ENCODE data around the gene ABCA12. TPM values are rescaled to one million over a fixed set of nuclear protein-coding genes. Genes with fewer than 3 reads are reported as not detected.

The ABCA12 gene
- total and polyA plus RNA-seq, 7 experiments from 2014 or later = not detected

DNA sequence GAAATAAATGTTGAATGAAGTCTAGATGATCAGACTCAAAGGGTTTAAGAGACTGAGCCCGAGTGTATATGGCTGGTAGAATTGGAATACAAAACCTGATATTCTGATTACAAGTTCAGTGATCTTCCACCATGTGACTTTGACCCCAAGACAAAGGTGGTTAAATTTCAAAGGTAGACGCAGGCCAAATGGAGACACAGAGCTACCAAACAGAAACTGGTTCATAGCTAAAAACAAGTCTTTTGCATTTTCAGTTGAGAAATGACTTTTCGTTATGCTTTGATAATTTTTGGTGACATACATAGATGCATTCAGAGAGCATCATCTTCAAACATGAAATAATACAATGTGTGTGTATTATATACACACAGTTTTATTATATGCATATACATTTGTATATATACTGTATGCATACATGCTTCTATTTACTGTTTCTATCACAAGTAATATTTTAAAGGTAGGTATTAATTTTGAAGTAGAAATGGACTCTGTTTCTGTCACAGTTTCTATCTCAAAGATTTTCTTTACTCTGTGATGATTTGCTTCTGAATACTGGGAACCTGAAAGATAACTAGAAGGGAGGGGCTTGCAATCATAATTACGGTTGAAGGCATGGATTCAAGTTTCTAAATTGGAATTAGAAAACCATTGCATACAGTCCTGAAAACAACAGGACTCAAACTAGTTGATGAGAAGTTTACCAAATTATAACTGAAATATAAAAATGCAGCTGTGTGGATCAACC lies 142.3 kb downstream of the ABCA12 start:
- no peaks in the 10 kb centered on the region for H3K4me1 ChIP-seq (ENCODE audit: control insufficient read depth in 2 of 2, insufficient read depth in 2 of 2, low read length in 2 of 2)
- no peak overlapping the region for H3K4me3 Mint-ChIP-seq
- H3K36me3 ChIP-seq (ENCODE audit: control insufficient read depth in 2 of 3, insufficient read depth in 3 of 3, low read length in 3 of 3) = no peaks in the 10 kb centered on the region
- DNase-seq (no peak), ATAC-seq (no peak)
- no peak overlapping the region for H3K4me3 ChIP-seq (ENCODE audit: low read length)
- no peaks in the 10 kb centered on the region for H3K4me1 Mint-ChIP-seq
- no peaks in the 10 kb centered on the region for H3K9me3 ChIP-seq (ENCODE audit: control insufficient read depth in 2 of 3, low read length in 3 of 3)
- no peak overlapping the region for H3K27ac Mint-ChIP-seq
- no peak overlapping the region for H3K27ac ChIP-seq (ENCODE audit: low read depth, low read length)
- H3K27me3 ChIP-seq (ENCODE audit: control insufficient read depth in 2 of 2, insufficient read depth in 2 of 2, low read length in 2 of 2) = no peaks in the 10 kb centered on the region
- CTCF ChIA-PET = no interaction called here
- H3K9me3 Mint-ChIP-seq = peaks cover 0 to 4% (median 0%) of the 10 kb centered on the region in 11 donors
- H3K36me3 Mint-ChIP-seq = no peaks in the 10 kb centered on the region
- peaks cover 0 to 7% (median 5%) of the 10 kb centered on the region in 5 donors for H3K27me3 Mint-ChIP-seq
- POLR2A ChIA-PET = interaction anchor here (0.5 kb wide), 1 partner anchor 11 kb away, joined by 3 read pairs; no protein-coding TSS in a partner anchor
- intact Hi-C loops (cut with micrococcal nuclease) = no loop called here

- no peaks in the 10 kb centered on the region for H3K36me3 Mint-ChIP-seq
- POLR2A ChIA-PET = interaction anchor here (0.5 kb wide), 1 partner anchor 11 kb away, joined by 3 read pairs; no protein-coding TSS in a partner anchor
- H3K9me3 ChIP-seq (ENCODE audit: control insufficient read depth in 2 of 3, low read length in 3 of 3) = no peaks in the 10 kb centered on the region
- H3K27me3 ChIP-seq (ENCODE audit: control insufficient read depth in 2 of 2, insufficient read depth in 2 of 2, low read length in 2 of 2) = no peaks in the 10 kb centered on the region
- CTCF ChIA-PET = no interaction called here
- no peak overlapping the region for H3K27ac ChIP-seq (ENCODE audit: low read depth, low read length)
- DNase-seq = no peak
- intact Hi-C loops (cut with micrococcal nuclease) = no loop called here
- H3K4me1 ChIP-seq (ENCODE audit: control insufficient read depth in 2 of 2, insufficient read depth in 2 of 2, low read length in 2 of 2) = no peaks in the 10 kb centered on the region
- no peak for ATAC-seq
- H3K36me3 ChIP-seq (ENCODE audit: control insufficient read depth in 2 of 3, insufficient read depth in 3 of 3, low read length in 3 of 3) = no peaks in the 10 kb centered on the region
- no peak overlapping the region for H3K4me3 Mint-ChIP-seq
- H3K27ac Mint-ChIP-seq = no peak overlapping the region
- H3K4me1 Mint-ChIP-seq = no peaks in the 10 kb centered on the region
- H3K27me3 Mint-ChIP-seq = peaks cover 0 to 7% (median 5%) of the 10 kb centered on the region in 5 donors
- H3K9me3 Mint-ChIP-seq = peaks cover 0 to 4% (median 0%) of the 10 kb centered on the region in 11 donors
- no peak overlapping the region for H3K4me3 ChIP-seq (ENCODE audit: low read length)
Measured at GRCh38 chr2:214995409-214995808, 143.0 kb downstream of the ABCA12 start.

- Histone ChIP-seq H3K27ac (ENCODE audit: low read depth, low read length) (no peak overlapping the region), H3K4me1 (ENCODE audit: control insufficient read depth in 2 of 2, insufficient read depth in 2 of 2, low read length in 2 of 2) (no peaks in the 10 kb centered on the region), H3K27me3 (ENCODE audit: control insufficient read depth in 2 of 2, insufficient read depth in 2 of 2, low read length in 2 of 2) (no peaks in the 10 kb centered on the region), H3K9me3 (ENCODE audit: control insufficient read depth in 2 of 3, low read length in 3 of 3) (no peaks in the 10 kb centered on the region), H3K36me3 (ENCODE audit: control insufficient read depth in 2 of 3, insufficient read depth in 3 of 3, low read length in 3 of 3) (no peaks in the 10 kb centered on the region), H3K4me3 (ENCODE audit: low read length) (no peak overlapping the region)
- peaks cover 0 to 4% (median 0%) of the 10 kb centered on the region in 11 donors for H3K9me3 Mint-ChIP-seq
- no peak overlapping the region for H3K4me3 Mint-ChIP-seq
- H3K4me1 Mint-ChIP-seq = no peaks in the 10 kb centered on the region
- ChIA-PET CTCF (no interaction called here), POLR2A (no interaction called here)
- ATAC-seq (no peak), DNase-seq (no peak)
- H3K27me3 Mint-ChIP-seq = peaks cover 0 to 7% (median 0%) of the 10 kb centered on the region in 5 donors
- no peaks in the 10 kb centered on the region for H3K36me3 Mint-ChIP-seq
- H3K27ac Mint-ChIP-seq = no peak overlapping the region
- intact Hi-C loops (cut with micrococcal nuclease) = no loop called here
Measured at GRCh38 chr2:214992911-214993310, 145.5 kb downstream of the ABCA12 start.

- Mint-ChIP-seq H3K4me3 (no peak overlapping the region), H3K36me3 (peaks cover 0 to 4% (median 0%) of the 10 kb centered on the region in 5 donors), H3K27me3 (peaks cover 0 to 14% (median 0%) of the 10 kb centered on the region in 5 donors), H3K4me1 (no peaks in the 10 kb centered on the region), H3K27ac (no peak overlapping the region), H3K9me3 (peaks cover 0 to 4% (median 0%) of the 10 kb centered on the region in 11 donors)
- ATAC-seq = no peak
- intact Hi-C loops (cut with micrococcal nuclease) = no loop called here
- DNase-seq = no peak
- Histone ChIP-seq H3K9me3 (ENCODE audit: control insufficient read depth in 2 of 3, low read length in 3 of 3) (no peaks in the 10 kb centered on the region), H3K27ac (ENCODE audit: low read depth, low read length) (no peak overlapping the region), H3K36me3 (ENCODE audit: control insufficient read depth in 2 of 3, insufficient read depth in 3 of 3, low read length in 3 of 3) (no peaks in the 10 kb centered on the region), H3K27me3 (ENCODE audit: control insufficient read depth in 2 of 2, insufficient read depth in 2 of 2, low read length in 2 of 2) (no peaks in the 10 kb centered on the region), H3K4me3 (ENCODE audit: low read length) (no peak overlapping the region), H3K4me1 (ENCODE audit: control insufficient read depth in 2 of 2, insufficient read depth in 2 of 2, low read length in 2 of 2) (no peaks in the 10 kb centered on the region)
- ChIA-PET CTCF (interaction anchor here (0.6 kb wide), 1 partner anchor 281 kb away, joined by 3 read pairs; no protein-coding TSS in a partner anchor), POLR2A (no interaction called here)
Measured at GRCh38 chr2:214989187-214989586, 149.2 kb downstream of the ABCA12 start.

- Histone ChIP-seq H3K4me1 (ENCODE audit: control insufficient read depth in 2 of 2, insufficient read depth in 2 of 2, low read length in 2 of 2) (no peaks in the 10 kb centered on the region), H3K27ac (ENCODE audit: low read depth, low read length) (no peak overlapping the region), H3K27me3 (ENCODE audit: control insufficient read depth in 2 of 2, insufficient read depth in 2 of 2, low read length in 2 of 2) (no peaks in the 10 kb centered on the region), H3K4me3 (ENCODE audit: low read length) (no peak overlapping the region), H3K9me3 (ENCODE audit: control insufficient read depth in 2 of 3, low read length in 3 of 3) (no peaks in the 10 kb centered on the region), H3K36me3 (ENCODE audit: control insufficient read depth in 2 of 3, insufficient read depth in 3 of 3, low read length in 3 of 3) (no peaks in the 10 kb centered on the region)
- H3K36me3 Mint-ChIP-seq = peaks cover 0 to 4% (median 0%) of the 10 kb centered on the region in 5 donors
- H3K9me3 Mint-ChIP-seq = no peaks in the 10 kb centered on the region
- H3K4me3 Mint-ChIP-seq = no peak overlapping the region
- ChIA-PET CTCF (interaction anchor here (0.7 kb wide), 1 partner anchor 87 kb away, joined by 3 read pairs; no protein-coding TSS in a partner anchor), POLR2A (no interaction called here)
- DNase-seq (no peak), ATAC-seq (no peak)
- intact Hi-C loops (cut with micrococcal nuclease) = no loop called here
- H3K27ac Mint-ChIP-seq = no peak overlapping the region
- no peaks in the 10 kb centered on the region for H3K4me1 Mint-ChIP-seq
- peaks cover 0 to 7% (median 0%) of the 10 kb centered on the region in 5 donors for H3K27me3 Mint-ChIP-seq
Measured at GRCh38 chr2:214987261-214987660, 151.2 kb downstream of the ABCA12 start.

GRCh38 chr2:214985619-214986018 lies 152.8 kb downstream of the ABCA12 start:
- Mint-ChIP-seq H3K36me3 (peaks cover 0 to 4% (median 0%) of the 10 kb centered on the region in 5 donors), H3K27ac (no peak overlapping the region), H3K4me1 (no peaks in the 10 kb centered on the region), H3K27me3 (peaks cover 0 to 7% (median 0%) of the 10 kb centered on the region in 5 donors), H3K4me3 (no peak overlapping the region), H3K9me3 (no peaks in the 10 kb centered on the region)
- no peak overlapping the region for H3K4me3 ChIP-seq (ENCODE audit: low read length)
- H3K36me3 ChIP-seq (ENCODE audit: control insufficient read depth in 2 of 3, insufficient read depth in 3 of 3, low read length in 3 of 3) = no peaks in the 10 kb centered on the region
- ChIA-PET CTCF (no interaction called here), POLR2A (no interaction called here)
- H3K9me3 ChIP-seq (ENCODE audit: control insufficient read depth in 2 of 3, low read length in 3 of 3) = no peaks in the 10 kb centered on the region
- intact Hi-C loops (cut with micrococcal nuclease) = no loop called here
- DNase-seq = no peak
- H3K27ac ChIP-seq (ENCODE audit: low read depth, low read length) = no peak overlapping the region
- ATAC-seq = no peak
- H3K4me1 ChIP-seq (ENCODE audit: control insufficient read depth in 2 of 2, insufficient read depth in 2 of 2, low read length in 2 of 2) = no peaks in the 10 kb centered on the region
- H3K27me3 ChIP-seq (ENCODE audit: control insufficient read depth in 2 of 2, insufficient read depth in 2 of 2, low read length in 2 of 2) = no peaks in the 10 kb centered on the region

DNA sequence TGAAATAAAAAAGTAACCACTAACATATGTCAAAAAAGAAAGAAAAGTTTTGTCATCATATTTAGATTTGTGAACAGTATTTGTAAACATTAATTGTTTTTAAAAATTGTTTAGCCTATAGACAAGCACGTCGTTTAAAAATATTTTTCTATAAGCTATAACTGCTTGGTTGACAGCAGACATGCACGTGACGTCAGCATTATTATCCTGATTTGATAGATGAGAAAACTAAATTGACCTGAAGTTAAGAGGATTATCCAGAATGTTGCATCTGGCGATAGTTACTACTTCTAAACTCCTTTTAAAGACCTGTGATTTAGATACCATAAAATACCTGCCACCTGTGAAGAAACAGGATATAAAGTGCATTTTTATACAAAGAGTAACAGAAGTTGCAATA lies 172.0 kb downstream of the ABCA12 start:
- Mint-ChIP-seq H3K9me3 (peaks cover 0 to 15% (median 9%) of the 10 kb centered on the region in 11 donors), H3K4me3 (no peak overlapping the region), H3K4me1 (no peaks in the 10 kb centered on the region), H3K27ac (no peak overlapping the region), H3K27me3 (peaks cover 0 to 12% (median 3%) of the 10 kb centered on the region in 5 donors), H3K36me3 (no peaks in the 10 kb centered on the region)
- ATAC-seq = no peak
- intact Hi-C loops (cut with micrococcal nuclease) = no loop called here
- ChIA-PET CTCF (no interaction called here), POLR2A (no interaction called here)
- no peaks in the 10 kb centered on the region for H3K9me3 ChIP-seq (ENCODE audit: control insufficient read depth in 2 of 3, low read length in 3 of 3)
- no peaks in the 10 kb centered on the region for H3K27me3 ChIP-seq (ENCODE audit: control insufficient read depth in 2 of 2, insufficient read depth in 2 of 2, low read length in 2 of 2)
- H3K4me1 ChIP-seq (ENCODE audit: control insufficient read depth in 2 of 2, insufficient read depth in 2 of 2, low read length in 2 of 2) = no peaks in the 10 kb centered on the region
- H3K27ac ChIP-seq (ENCODE audit: low read depth, low read length) = no peak overlapping the region
- no peaks in the 10 kb centered on the region for H3K36me3 ChIP-seq (ENCODE audit: control insufficient read depth in 2 of 3, insufficient read depth in 3 of 3, low read length in 3 of 3)
- no peak overlapping the region for H3K4me3 ChIP-seq (ENCODE audit: low read length)
- DNase-seq = no peak

Measured in naive thymus-derived CD4-positive, alpha-beta T cell (primary cell).